GM21717 (cell line): ENCODE data around the gene ULK2.
"Not testable (repeated sequence)": the region's sequence is repeated elsewhere in the genome, so short reads cannot be mapped to it uniquely, and the experiment has no call there.

Experiments
- ATAC-seq: cut with Tn5 transposase; IDR thresholded peaks from one replicate; pipeline ENCODE4 v1.9.1; 2021; ENCODE audit warnings: mild to moderate bottlenecking, moderate library complexity; ENCODE audit not compliant: unreplicated experiment

Gene ULK2

GRCh38 chr17:19867329-19868078 lies at the start of gene ULK2:
Gene ULK2, minus strand, starts transcription at chr17:19867936. Its CDS starts 519 bp downstream, at chr17:19867417.
- ATAC-seq: no peak

- no peak for ATAC-seq
These were observed 47.7 kb upstream of the ULK2 start for GRCh38 chr17:19915245-19915978.

- no peak for ATAC-seq
These were observed 43.3 kb upstream of the ULK2 start for GRCh38 chr17:19911033-19911432.

GRCh38 chr17:19909139-19909538 lies 41.4 kb upstream of the ULK2 start:
- no peak for ATAC-seq

- no peak for ATAC-seq
These were observed 37.8 kb upstream of the ULK2 start for GRCh38 chr17:19905502-19905901.

GRCh38 chr17:19904924-19905323 lies 37.2 kb upstream of the ULK2 start:
- ATAC-seq: no peak

- ATAC-seq: no peak
These were observed 36.7 kb upstream of the ULK2 start for GRCh38 chr17:19904412-19904811.

- no peak for ATAC-seq
These were observed 33.1 kb upstream of the ULK2 start for GRCh38 chr17:19900809-19901208.

GRCh38 chr17:19897903-19898302 lies 30.2 kb upstream of the ULK2 start:
- ATAC-seq: no peak

GRCh38 chr17:19897090-19897837 lies 29.5 kb upstream of the ULK2 start:
- ATAC-seq: no peak

- ATAC-seq: no peak
These were observed 28.9 kb upstream of the ULK2 start for GRCh38 chr17:19896679-19897078.

- ATAC-seq: not testable (repeated sequence)
These were observed 22.8 kb upstream of the ULK2 start for GRCh38 chr17:19890554-19890953.

- ATAC-seq: not testable (repeated sequence)
These were observed 22.3 kb upstream of the ULK2 start for GRCh38 chr17:19890001-19890400.

- no peak for ATAC-seq
These were observed 18.4 kb upstream of the ULK2 start for GRCh38 chr17:19886116-19886515.

GRCh38 chr17:19883537-19884215 lies 15.9 kb upstream of the ULK2 start:
- no peak for ATAC-seq

GRCh38 chr17:19880393-19880792 lies 12.7 kb upstream of the ULK2 start:
- ATAC-seq: no peak

- no peak for ATAC-seq
These were observed 9.7 kb upstream of the ULK2 start for GRCh38 chr17:19877364-19877945.

GRCh38 chr17:19876529-19877161 lies 8.9 kb upstream of the ULK2 start:
- ATAC-seq: no peak

GRCh38 chr17:19874256-19874655 lies 6.5 kb upstream of the ULK2 start:
- ATAC-seq: no peak

- no peak for ATAC-seq
These were observed 5.6 kb upstream of the ULK2 start for GRCh38 chr17:19873346-19873745.
